Measurements from ENCODE around the gene JAKMIP1. TPM values are rescaled to one million over a fixed set of nuclear protein-coding genes. Genes with fewer than 3 reads are reported as not detected.
"Not testable (repeated sequence)": the region's sequence is repeated elsewhere in the genome, so short reads cannot be mapped to it uniquely, and the experiment has no call there.

The JAKMIP1 gene
- total RNA-seq, 1 donor from 2014 or later, result 0.54 TPM

- H3K27ac Mint-ChIP-seq (ENCODE audit: unreplicated experiment), result no peak overlapping the region
- DNase-seq (ENCODE audit: low read depth, low spot score), result no peak
Observed at GRCh38 chr4:6008766-6009385, 191.5 kb downstream of the JAKMIP1 start.

GRCh38 chr4:6008092-6008551, 192.2 kb downstream of the JAKMIP1 start:
- Mint-ChIP-seq H3K9me3 (no peaks in the 10 kb centered on the region), H3K27ac (ENCODE audit: unreplicated experiment) (no peak overlapping the region), H3K36me3 (ENCODE audit: low read depth) (no peaks in the 10 kb centered on the region), H3K27me3 (ENCODE audit: low read depth) (peaks cover 39% of the 10 kb centered on the region), H3K4me3 (no peak overlapping the region), H3K4me1 (peaks cover 3% of the 10 kb centered on the region)
- DNase-seq (ENCODE audit: low read depth, low spot score), result no peak
- peak; percentile 40 for TF ChIP-seq CTCF (conservative IDR thresholded peaks at IDR 0.05)

More at GRCh38 chr4:6008766-6009385, 191.5 kb downstream of the JAKMIP1 start:
- H3K4me3 Mint-ChIP-seq, result no peak overlapping the region
- no peaks in the 10 kb centered on the region for H3K36me3 Mint-ChIP-seq (ENCODE audit: low read depth)
- H3K9me3 Mint-ChIP-seq, result no peaks in the 10 kb centered on the region
- peaks cover 3% of the 10 kb centered on the region for H3K4me1 Mint-ChIP-seq
- TF ChIP-seq CTCF (conservative IDR thresholded peaks at IDR 0.05), result no peak
- H3K27me3 Mint-ChIP-seq (ENCODE audit: low read depth), result peaks cover 39% of the 10 kb centered on the region

GRCh38 chr4:6005175-6005574, 195.2 kb downstream of the JAKMIP1 start:
- Mint-ChIP-seq H3K4me3 (no peak overlapping the region), H3K27ac (ENCODE audit: unreplicated experiment) (no peak overlapping the region), H3K4me1 (peaks cover 3% of the 10 kb centered on the region), H3K27me3 (ENCODE audit: low read depth) (peaks cover 38% of the 10 kb centered on the region), H3K36me3 (ENCODE audit: low read depth) (no peaks in the 10 kb centered on the region), H3K9me3 (no peaks in the 10 kb centered on the region)
- DNase-seq (ENCODE audit: low read depth, low spot score), result no peak
- TF ChIP-seq CTCF (conservative IDR thresholded peaks at IDR 0.05), result no peak

GRCh38 chr4:6003485-6003884, 196.9 kb downstream of the JAKMIP1 start:
- not testable (repeated sequence) for H3K4me1 Mint-ChIP-seq; H3K36me3 Mint-ChIP-seq (ENCODE audit: low read depth); DNase-seq (ENCODE audit: low read depth, low spot score); H3K9me3 Mint-ChIP-seq; H3K4me3 Mint-ChIP-seq; H3K27ac Mint-ChIP-seq (ENCODE audit: unreplicated experiment)
- H3K27me3 Mint-ChIP-seq (ENCODE audit: low read depth), result peaks cover 34% of the 10 kb centered on the region

- no peak for DNase-seq (ENCODE audit: low read depth, low spot score)
- H3K9me3 Mint-ChIP-seq, result no peaks in the 10 kb centered on the region
- peaks cover 36% of the 10 kb centered on the region for H3K27me3 Mint-ChIP-seq (ENCODE audit: low read depth)
- TF ChIP-seq CTCF (conservative IDR thresholded peaks at IDR 0.05), result no peak
- H3K27ac Mint-ChIP-seq (ENCODE audit: unreplicated experiment), result no peak overlapping the region
- H3K36me3 Mint-ChIP-seq (ENCODE audit: low read depth), result no peaks in the 10 kb centered on the region
- H3K4me3 Mint-ChIP-seq, result no peak overlapping the region
- H3K4me1 Mint-ChIP-seq, result peaks cover 3% of the 10 kb centered on the region
Observed at GRCh38 chr4:6002926-6003325, 197.4 kb downstream of the JAKMIP1 start.

GRCh38 chr4:6002492-6002833, 197.9 kb downstream of the JAKMIP1 start:
- DNase-seq (ENCODE audit: low read depth, low spot score), result no peak
- TF ChIP-seq CTCF (conservative IDR thresholded peaks at IDR 0.05), result no peak
- Mint-ChIP-seq H3K4me3 (no peak overlapping the region), H3K27me3 (ENCODE audit: low read depth) (peaks cover 39% of the 10 kb centered on the region), H3K27ac (ENCODE audit: unreplicated experiment) (no peak overlapping the region), H3K36me3 (ENCODE audit: low read depth) (no peaks in the 10 kb centered on the region), H3K9me3 (no peaks in the 10 kb centered on the region), H3K4me1 (peaks cover 3% of the 10 kb centered on the region)
